A549 treated with GW870086 at 1 μM for 4 hours (cell line): ENCODE results near the gene LINC00632. TPM values are rescaled to one million over a fixed set of nuclear protein-coding genes. Genes with fewer than 3 reads are reported as not detected.

Source experiments
- total RNA-seq: library from RNA; stranded (reverse); fragments of 200-300 nt; extraction: Qiagen RNA extraction; gene quantifications from 5 replicates; pipeline ENCODE4 v1.2.3, GENCODE V29; 2022; ENCODE audit warnings: low read depth

Gene LINC00632
- total RNA-seq = 0.89 to 1.9 TPM (median 1.3 TPM) in 5 replicates

GRCh38 chrX:140709421-140709846, at the start of gene LINC00632:
Gene LINC00632 (plus strand): TSS chrX:140709759.

Other genes with a start within 250 kb of the LINC00632 start
- 0.07 TPM in 1 of 5 replicates, not detected in the others for gene SOX3, start 204.7 kb upstream of the LINC00632 start, total RNA-seq